ENCODE data around the gene RAPGEF1.
A peak's percentile ranks its signal among the peaks of the same experiment; 100 is the strongest.

The RAPGEF1 gene

DNA sequence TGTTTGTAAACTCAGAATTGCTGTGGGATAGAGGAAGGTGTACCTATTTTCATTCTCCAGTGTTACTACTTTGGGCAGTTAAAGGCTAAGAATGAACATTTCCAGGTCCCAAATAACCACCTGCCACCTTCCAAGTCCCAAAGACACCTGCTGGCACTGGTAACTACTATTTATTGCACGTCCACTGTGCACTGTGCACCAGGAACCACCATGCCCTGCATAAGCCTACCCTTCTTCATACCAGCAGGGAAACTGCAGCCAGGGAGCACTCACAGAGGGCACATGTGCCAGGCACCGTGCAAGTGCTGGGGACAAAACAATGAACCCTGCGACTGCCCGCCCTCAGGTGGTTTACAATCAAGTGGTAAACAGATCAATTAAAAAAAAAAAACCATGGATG is 34.9 kb downstream of the RAPGEF1 start:
- no peak for DNase-seq (ENCODE audit: low spot score)

DNA sequence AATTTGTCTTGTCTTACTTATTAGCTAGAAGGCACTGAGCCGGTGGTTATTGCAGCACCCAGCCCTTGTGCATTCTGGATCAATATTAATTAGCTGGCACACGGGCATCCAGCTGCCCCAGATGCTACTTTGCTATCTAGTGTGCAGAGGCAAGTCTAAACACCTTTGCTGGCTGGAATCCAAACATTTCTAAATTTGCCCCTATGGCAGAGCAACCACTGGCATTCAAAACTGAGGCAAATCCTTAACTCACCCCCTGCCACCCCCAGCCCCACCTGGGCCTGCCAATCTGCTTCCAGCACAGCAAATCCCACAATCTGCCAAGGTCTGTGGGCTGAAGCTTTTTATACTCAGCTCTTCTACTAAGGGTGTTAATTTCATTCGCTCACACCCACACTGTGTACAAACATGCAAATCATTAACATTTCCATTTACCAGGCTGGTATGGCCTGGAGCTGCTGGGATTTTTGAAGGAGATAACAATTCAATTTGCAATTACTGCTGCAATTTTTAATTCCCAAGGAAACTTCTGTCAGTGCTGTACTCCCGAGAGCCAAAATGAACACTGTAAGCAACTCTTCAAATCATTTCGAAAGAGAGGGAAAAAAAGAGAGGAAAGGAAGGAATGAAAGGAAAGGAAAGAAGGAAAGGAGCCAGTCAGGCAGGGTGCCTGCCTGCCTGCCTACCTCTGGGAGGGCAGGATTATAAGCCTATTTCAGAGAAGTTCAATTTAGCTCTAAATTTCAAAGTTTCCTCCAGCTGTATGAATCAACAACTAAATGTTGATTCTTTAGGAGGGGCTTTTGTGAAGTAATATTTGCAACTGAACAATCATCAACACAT is 35.5 kb downstream of the RAPGEF1 start:
- no peak for DNase-seq (ENCODE audit: low spot score)

DNA sequence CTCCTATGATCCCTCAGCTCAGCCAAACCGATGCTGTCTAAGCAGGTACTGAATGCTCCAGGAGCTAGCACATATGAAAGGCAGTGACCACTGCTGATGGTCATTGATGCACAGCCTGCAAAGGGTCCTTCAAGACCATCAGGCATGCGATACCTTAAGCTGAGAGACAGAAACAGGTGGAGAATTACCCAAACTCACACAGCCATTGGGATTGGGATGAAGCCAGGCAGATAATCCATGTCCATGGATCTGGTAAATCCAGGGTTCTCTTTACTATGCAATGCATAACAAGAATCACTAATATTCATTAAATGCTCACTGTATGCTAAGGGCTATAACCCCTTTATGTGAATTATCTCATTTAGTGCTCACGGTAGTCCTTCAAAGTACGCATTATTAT is 36.2 kb downstream of the RAPGEF1 start:
- no peak for DNase-seq (ENCODE audit: low spot score)

- no peak for DNase-seq (ENCODE audit: low spot score)
Measured at GRCh38 chr9:131702911-131703310, 37.0 kb downstream of the RAPGEF1 start.

GRCh38 chr9:131701789-131702337 is 38.0 kb downstream of the RAPGEF1 start:
- DNase-seq (ENCODE audit: low spot score): no peak

- DNase-seq (ENCODE audit: low spot score): no peak
Measured at GRCh38 chr9:131701436-131701781, 38.5 kb downstream of the RAPGEF1 start.

- DNase-seq (ENCODE audit: low spot score): no peak
Measured at GRCh38 chr9:131700765-131701435, 39.0 kb downstream of the RAPGEF1 start.

- no peak for DNase-seq (ENCODE audit: low spot score)
Measured at GRCh38 chr9:131700076-131700475, 39.8 kb downstream of the RAPGEF1 start.

GRCh38 chr9:131698618-131698985 is 41.3 kb downstream of the RAPGEF1 start:
- DNase-seq (ENCODE audit: low spot score): no peak

GRCh38 chr9:131697908-131698617 is 41.8 kb downstream of the RAPGEF1 start:
- DNase-seq (ENCODE audit: low spot score): no peak

- DNase-seq (ENCODE audit: low spot score): no peak
Measured at GRCh38 chr9:131697097-131697496, 42.8 kb downstream of the RAPGEF1 start.

DNA sequence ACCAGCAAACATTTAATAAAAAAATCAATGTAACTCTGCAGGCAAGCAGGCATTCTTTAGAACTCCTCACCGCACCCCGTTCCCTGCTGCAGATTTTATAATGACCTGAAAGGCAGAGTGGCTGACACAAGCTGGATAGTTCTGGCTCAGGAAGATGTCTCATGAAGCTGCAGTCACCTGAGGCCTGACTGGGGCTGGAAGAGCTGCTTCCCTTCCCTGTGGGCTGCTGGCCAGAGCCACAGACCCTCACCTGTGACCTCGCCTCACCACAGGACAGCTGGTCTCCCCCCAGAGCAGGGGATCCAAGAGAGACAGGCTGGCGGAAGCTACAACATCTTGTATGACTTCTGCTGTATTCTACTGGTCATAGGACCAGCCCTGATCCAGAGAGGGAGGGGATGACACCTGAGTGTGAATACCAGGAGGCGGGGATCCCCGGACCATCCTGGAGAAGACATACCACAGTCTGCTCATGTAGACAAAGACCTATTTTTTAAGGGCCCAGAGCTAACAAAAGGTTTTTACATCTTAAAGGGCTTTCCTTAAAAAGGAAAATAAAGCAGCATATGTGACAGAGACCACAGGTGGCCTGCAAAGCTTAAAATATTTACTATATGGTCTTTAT is 43.9 kb downstream of the RAPGEF1 start:
- no peak for DNase-seq (ENCODE audit: low spot score)

DNA sequence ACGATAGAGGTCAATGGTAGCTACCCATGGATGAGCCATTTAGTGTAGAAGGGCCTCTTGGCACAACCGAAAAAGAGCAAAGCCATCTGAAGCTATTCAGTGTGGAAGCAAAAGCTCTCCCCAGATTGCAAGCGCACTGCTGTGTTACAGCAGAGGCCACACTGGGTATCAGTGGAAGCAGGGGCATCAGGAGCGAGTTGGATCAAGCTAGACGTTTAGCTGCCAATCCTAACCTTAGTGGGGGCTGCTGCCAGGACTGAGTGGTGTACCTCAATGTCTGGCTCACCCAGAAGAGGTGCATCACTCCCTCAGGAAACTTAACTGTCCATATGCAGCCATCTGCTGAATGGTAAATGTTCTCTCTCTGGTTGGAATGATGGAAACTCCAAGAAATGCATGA is 44.5 kb downstream of the RAPGEF1 start:
- DNase-seq (ENCODE audit: low spot score): no peak

GRCh38 chr9:131693651-131694597 is 46.0 kb downstream of the RAPGEF1 start:
- no peak for DNase-seq (ENCODE audit: low spot score)

- DNase-seq (ENCODE audit: low spot score): no peak
Measured at GRCh38 chr9:131692612-131693562, 47.0 kb downstream of the RAPGEF1 start.

DNA sequence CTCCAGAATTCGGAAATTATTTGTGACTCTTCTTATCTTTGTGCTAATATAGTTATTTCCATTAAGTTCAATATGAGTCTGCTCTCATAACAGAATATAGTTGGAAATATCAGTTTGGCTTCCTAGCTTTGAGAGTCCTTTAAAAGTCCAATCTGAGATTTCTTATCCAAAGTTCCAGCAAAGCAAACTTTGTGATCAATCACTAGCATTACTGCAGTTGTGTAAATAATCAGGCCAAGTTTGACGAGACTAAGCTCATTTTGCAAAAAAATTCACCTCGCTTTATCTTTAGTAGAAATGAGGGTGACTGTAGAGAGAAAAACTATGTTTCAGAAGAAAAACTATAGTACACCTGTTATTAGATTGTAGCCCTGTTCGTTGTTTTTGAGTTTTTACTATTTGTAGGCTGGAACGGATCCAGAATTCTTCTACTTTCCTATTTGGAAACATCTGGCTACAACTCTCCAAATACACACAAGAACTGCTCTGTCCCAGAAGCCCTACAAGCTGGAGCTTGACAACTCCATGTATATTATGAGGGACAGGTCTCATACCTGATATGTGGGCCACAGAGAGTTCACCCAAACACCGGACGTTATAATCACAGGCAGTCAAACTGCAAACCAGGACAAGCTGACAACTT is 47.8 kb downstream of the RAPGEF1 start:
- no peak for DNase-seq (ENCODE audit: low spot score)

GRCh38 chr9:131690941-131691573 is 48.8 kb downstream of the RAPGEF1 start:
- DNase-seq (ENCODE audit: low spot score): peak; percentile 79

DNA sequence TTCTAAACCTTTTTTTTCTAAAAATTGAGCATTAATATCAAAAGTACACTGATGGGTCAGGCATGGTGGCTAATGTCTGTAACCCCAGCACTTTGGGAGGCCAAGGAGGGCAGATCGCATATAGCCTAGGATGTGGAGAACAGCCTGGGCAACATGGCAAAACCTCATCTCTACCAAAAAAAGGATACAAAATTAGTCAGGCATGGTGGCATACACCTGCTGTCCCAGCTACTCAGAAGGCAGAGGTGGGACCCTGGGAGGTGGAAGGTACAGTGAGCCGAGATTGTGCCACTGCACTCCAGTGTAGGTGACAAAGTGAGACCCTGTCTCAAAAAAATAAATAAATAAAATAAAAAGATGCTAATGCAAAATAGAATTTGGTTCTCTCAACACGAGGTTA is 49.4 kb downstream of the RAPGEF1 start:
- no peak for DNase-seq (ENCODE audit: low spot score)

GRCh38 chr9:131688377-131688776 is 51.5 kb downstream of the RAPGEF1 start:
- no peak for DNase-seq (ENCODE audit: low spot score)

Data from CD4-positive, alpha-beta T cell treated with Interleukin-2 at 100 ng/mL for 4 hours (primary cell).